ENCODE measurements around the gene GRIA3.

GRCh38 chrX:123153846-123154335 lies 30.2 kb upstream of the GRIA3 start:
- TF ChIP-seq GATA2 (IDR thresholded peaks at IDR 0.05; ENCODE audit: low read depth, low read length) (no peak), GATA3 (IDR thresholded peaks at IDR 0.05; ENCODE audit: low read depth, low read length) (no peak)

All from SH-SY5Y (cell line).